Osteoblast (primary cell): ENCODE measurements around the gene CGRRF1. TPM values are rescaled to one million over a fixed set of nuclear protein-coding genes. Genes with fewer than 3 reads are reported as not detected.
A peak's percentile ranks its signal among the peaks of the same experiment; 100 is the strongest.

ENCODE experiments used
- DNase-seq: peaks from one replicate; pipeline ENCODE4 v3.0.0; 2011; ENCODE audit warnings: low spot score, mixed read lengths; ENCODE audit not compliant: insufficient read length; ENCODE audit errors: missing footprints
- H2AFZ ChIP-seq: 2 replicates; pipeline ENCODE4 v1.6.0; 2011; ENCODE audit warnings: mild to moderate bottlenecking, low read length
- H3K27ac ChIP-seq: 2 replicates; pipeline ENCODE4 v1.5.1; 2011; ENCODE audit warnings: mild to moderate bottlenecking, low read depth, low read length, moderate library complexity
- H3K27me3 ChIP-seq: 2 replicates; pipeline ENCODE4 v1.6.0; 2012; ENCODE audit warnings: mild to moderate bottlenecking, control low read depth, inconsistent platforms, low read length, moderate library complexity; ENCODE audit not compliant: insufficient read depth
- H3K36me3 ChIP-seq: 2 replicates; pipeline ENCODE4 v1.5.1; 2011; ENCODE audit warnings: mild to moderate bottlenecking, low read length, control low read depth, moderate library complexity; ENCODE audit not compliant: insufficient read depth
- H3K4me1 ChIP-seq: 2 replicates; pipeline ENCODE4 v1.5.1; 2011; ENCODE audit warnings: mild to moderate bottlenecking, low read length, control low read depth, moderate library complexity; ENCODE audit not compliant: insufficient read depth
- H3K4me2 ChIP-seq: 2 replicates; pipeline ENCODE4 v1.6.0; 2011; ENCODE audit warnings: mild to moderate bottlenecking, low read length; ENCODE audit not compliant: insufficient read depth
- H3K4me3 ChIP-seq: fragments of 200-600 bp; sonication (generic); 3 replicates; pipeline ENCODE4 v1.5.1; 2012; ENCODE audit warnings: mild to moderate bottlenecking, low read length, inconsistent platforms; ENCODE audit not compliant: insufficient read depth
- H3K79me2 ChIP-seq: 2 replicates; pipeline ENCODE4 v1.6.0; 2012; ENCODE audit warnings: mild to moderate bottlenecking, low read length, control low read depth, inconsistent platforms; ENCODE audit not compliant: insufficient read depth
- H3K9me3 ChIP-seq: 2 replicates; pipeline ENCODE4 v1.5.1; 2011; ENCODE audit warnings: low read depth, low read length, control low read depth
- H4K20me1 ChIP-seq: 2 replicates; pipeline ENCODE4 v1.6.0; 2012; ENCODE audit warnings: mild to moderate bottlenecking, low read length, control low read depth; ENCODE audit not compliant: insufficient read depth
- CTCF ChIP-seq: IDR thresholded peaks from 2 replicates; pipeline ENCODE4 v1.5.1; 2011; ENCODE audit warnings: mild to moderate bottlenecking, low read depth, low read length, moderate library complexity; ENCODE audit errors: extremely low read depth
- total RNA-seq: library from RNA; depleted of rRNA; stranded (reverse); fragments of >200 nt; gene quantifications from 2 replicates; pipeline ENCODE4 v1.2.3, GENCODE V29; 2012

Gene CGRRF1
- total RNA-seq, 1 donor = 17.4 TPM

- no peaks in the 10 kb centered on the region for H3K9me3 ChIP-seq
- H3K27ac ChIP-seq = peak overlapping the region; percentile 80
- peak; percentile 94 for DNase-seq
- H2AFZ ChIP-seq = peak overlapping the region; percentile 76
- H4K20me1 ChIP-seq = peaks cover 4% of the 10 kb centered on the region
- H3K4me3 ChIP-seq = peak overlapping the region; percentile 86
- H3K4me1 ChIP-seq = peaks cover 40% of the 10 kb centered on the region
- H3K4me2 ChIP-seq = peak overlapping the region; percentile 77
- H3K79me2 ChIP-seq = peaks cover 30% of the 10 kb centered on the region
- no peak for TF ChIP-seq CTCF
- no peaks in the 10 kb centered on the region for H3K27me3 ChIP-seq
- no peaks in the 10 kb centered on the region for H3K36me3 ChIP-seq
Observed at GRCh38 chr14:54564868-54565784, 55.4 kb downstream of the CGRRF1 start.

GRCh38 chr14:54565785-54566409 lies 56.2 kb downstream of the CGRRF1 start:
- H3K4me1 ChIP-seq = peaks cover 47% of the 10 kb centered on the region
- peak overlapping the region; percentile 93 for H3K4me2 ChIP-seq
- peak overlapping the region; percentile 86 for H3K4me3 ChIP-seq
- peak overlapping the region; percentile 85 for H3K27ac ChIP-seq
- peaks cover 4% of the 10 kb centered on the region for H4K20me1 ChIP-seq
- TF ChIP-seq CTCF = no peak
- peaks cover 33% of the 10 kb centered on the region for H3K79me2 ChIP-seq
- H3K27me3 ChIP-seq = no peaks in the 10 kb centered on the region
- peak overlapping the region; percentile 76 for H2AFZ ChIP-seq
- no peaks in the 10 kb centered on the region for H3K36me3 ChIP-seq
- peak; percentile 98 for DNase-seq
- no peaks in the 10 kb centered on the region for H3K9me3 ChIP-seq

- peak; percentile 94 for DNase-seq
- peak within 1 kb of the TSS; percentile 93 for H3K4me2 ChIP-seq
- H3K27me3 ChIP-seq = no peaks in the 10 kb centered on the region
- peaks cover 52% of the 10 kb centered on the region for H3K4me1 ChIP-seq
- peak within 1 kb of the TSS; percentile 86 for H3K4me3 ChIP-seq
- H3K9me3 ChIP-seq = no peaks in the 10 kb centered on the region
- H3K27ac ChIP-seq = peak within 1 kb of the TSS; percentile 85
- peak; percentile 22 for TF ChIP-seq CTCF
- no peaks in the 10 kb centered on the region for H3K36me3 ChIP-seq
- peaks cover 4% of the 10 kb centered on the region for H4K20me1 ChIP-seq
- peak within 1 kb of the TSS; percentile 18 for H2AFZ ChIP-seq
- peaks cover 40% of the 10 kb centered on the region for H3K79me2 ChIP-seq
Observed at GRCh38 chr14:54566410-54567223, 56.9 kb downstream of the CGRRF1 start, which contains the start of gene SAMD4A. Gene SAMD4A, plus strand, starts transcription at chr14:54567128. Its CDS starts 789 bp downstream, at chr14:54567917.
